Lower leg skin (tissue), 3 donors: Measurements from ENCODE around the gene CNPY1.

Experiments used
- CTCF ChIP-seq, 3 donors: fragments of 450-650 bp; IDR thresholded peaks; one replicate each; pipeline ENCODE4 v1.5.1; 2016; ENCODE audit warnings: antibody characterized with exemption in 3 of 3, mild to moderate bottlenecking in 3 of 3, moderate library complexity in 2 of 3
- POLR2A ChIP-seq, 2 donors: fragments of 450-650 bp; IDR thresholded peaks; one replicate each; pipeline ENCODE4 v1.6.1; 2016 to 2017; ENCODE audit warnings: antibody characterized with exemption in 2 of 2, mild to moderate bottlenecking in 1 of 2, moderate library complexity in 1 of 2

GRCh38 chr7:155570171-155570958, 24.0 kb upstream of the CNPY1 start:
- no peak for TF ChIP-seq CTCF (IDR thresholded peaks at IDR 0.05)
- no peak for TF ChIP-seq POLR2A (IDR thresholded peaks at IDR 0.05)
